HG02642 (cell line): ENCODE data around the gene USP3.
A peak's percentile ranks its signal among the peaks of the same experiment; 100 is the strongest.
"Not testable (repeated sequence)": the region's sequence is repeated elsewhere in the genome, so short reads cannot be mapped to it uniquely, and the experiment has no call there.

Source experiments
- ATAC-seq: cut with Tn5 transposase; IDR thresholded peaks from one replicate; pipeline ENCODE4 v1.9.1; 2021; ENCODE audit warnings: mild to moderate bottlenecking; ENCODE audit not compliant: unreplicated experiment, poor library complexity

Gene USP3

GRCh38 chr15:63475707-63476106, 28.7 kb upstream of the USP3 start:
- ATAC-seq: no peak

- ATAC-seq: no peak
These were observed 28.2 kb upstream of the USP3 start for GRCh38 chr15:63476229-63476632.

GRCh38 chr15:63478243-63478642, 26.1 kb upstream of the USP3 start:
- ATAC-seq: no peak

- ATAC-seq: no peak
These were observed 24.0 kb upstream of the USP3 start for GRCh38 chr15:63480441-63480821.

GRCh38 chr15:63481105-63481810, 23.1 kb upstream of the USP3 start:
- no peak for ATAC-seq

- ATAC-seq: no peak
These were observed 21.5 kb upstream of the USP3 start for GRCh38 chr15:63482874-63483323.

- no peak for ATAC-seq
These were observed 20.6 kb upstream of the USP3 start for GRCh38 chr15:63483521-63484371.

GRCh38 chr15:63484433-63485186, 19.8 kb upstream of the USP3 start:
- ATAC-seq: no peak

GRCh38 chr15:63487076-63487757, 17.2 kb upstream of the USP3 start:
- ATAC-seq: peak; percentile 45

- not testable (repeated sequence) for ATAC-seq
These were observed 16.5 kb upstream of the USP3 start for GRCh38 chr15:63487758-63488397.

GRCh38 chr15:63488398-63488960, 15.9 kb upstream of the USP3 start:
- no peak for ATAC-seq

- ATAC-seq: no peak
These were observed 15.0 kb upstream of the USP3 start for GRCh38 chr15:63489352-63489751.

GRCh38 chr15:63490345-63491034, 13.9 kb upstream of the USP3 start:
- ATAC-seq: no peak

- ATAC-seq: no peak
These were observed 13.1 kb upstream of the USP3 start for GRCh38 chr15:63491116-63491827.

- no peak for ATAC-seq
These were observed 12.4 kb upstream of the USP3 start for GRCh38 chr15:63491979-63492378.

GRCh38 chr15:63492541-63493077, 11.8 kb upstream of the USP3 start:
- ATAC-seq: no peak

- no peak for ATAC-seq
These were observed 11.0 kb upstream of the USP3 start for GRCh38 chr15:63493436-63493835.

- no peak for ATAC-seq
These were observed 10.0 kb upstream of the USP3 start for GRCh38 chr15:63494408-63494807.
